Omental fat pad (tissue), 4 donors: ENCODE results near the gene MICAL2. TPM values are rescaled to one million over a fixed set of nuclear protein-coding genes. Genes with fewer than 3 reads are reported as not detected.

Source experiments
- ATAC-seq: fragments of 150-250 bp; one replicate; pipeline ENCODE4 v1.9.1; 2016; ENCODE audit warnings: mild to moderate bottlenecking, moderate library complexity; ENCODE audit not compliant: low FRiP score
- DNase-seq: peaks from one replicate; pipeline ENCODE4 v3.0.0-alpha.2; 2019; ENCODE audit warnings: low spot score
- total RNA-seq, 4 donors: library from RNA; depleted of rRNA; stranded (reverse); fragments of >200 nt; gene quantifications; one replicate each; pipeline ENCODE4 v1.1.0, GENCODE V29; 2016
- TF ChIP-seq, protein P1 (sequence below), 3 donors: fragments of 450-650 bp; IDR thresholded peaks; one replicate each; pipeline ENCODE4 v1.5.1; 2016 to 2017; ENCODE audit warnings: antibody characterized with exemption in 3 of 3, mild to moderate bottlenecking in 3 of 3, moderate library complexity in 2 of 3

MICAL2 gene
- total RNA-seq, 4 donors from 2014 or later: 34.3 to 143 (median 57.0) TPM

DNA sequence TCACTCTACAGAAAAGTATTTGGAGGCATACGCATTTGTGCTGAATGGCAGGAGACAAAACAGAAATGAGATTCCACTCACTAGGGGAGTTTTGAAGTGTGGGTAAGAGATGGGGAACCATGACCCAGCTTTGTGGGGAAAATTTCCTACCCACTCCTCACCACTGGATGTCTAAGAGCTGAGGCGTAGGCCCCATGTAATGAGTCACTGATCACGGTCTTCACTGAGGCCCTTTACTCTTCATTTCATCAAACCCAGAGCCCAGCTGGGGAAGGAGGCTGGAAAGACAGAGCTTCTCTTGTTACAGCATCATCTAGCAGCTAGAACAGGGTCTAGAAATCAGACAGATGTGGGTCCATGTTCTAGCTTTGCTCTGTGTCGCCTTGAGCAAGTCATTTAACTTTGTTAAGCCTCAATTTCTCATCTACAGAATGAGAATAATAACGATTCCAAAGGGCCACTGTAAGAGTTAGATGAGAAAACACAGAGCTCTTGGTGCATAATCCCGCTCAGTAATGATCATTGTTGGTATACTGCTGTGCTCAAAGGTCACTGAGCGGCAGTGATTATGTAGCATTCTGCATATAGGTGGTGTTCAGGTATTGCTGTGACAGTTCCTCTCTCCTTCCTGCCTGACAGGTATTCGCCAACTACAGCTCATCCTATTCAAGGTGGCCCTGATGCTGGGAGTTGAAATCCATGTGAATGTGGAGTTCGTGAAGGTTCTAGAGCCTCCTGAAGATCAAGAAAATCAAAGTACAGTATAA, 97.2 kb downstream of the MICAL2 start:
- ATAC-seq (peak; percentile 40), DNase-seq (no peak)
- TF ChIP-seq, protein P1, sequence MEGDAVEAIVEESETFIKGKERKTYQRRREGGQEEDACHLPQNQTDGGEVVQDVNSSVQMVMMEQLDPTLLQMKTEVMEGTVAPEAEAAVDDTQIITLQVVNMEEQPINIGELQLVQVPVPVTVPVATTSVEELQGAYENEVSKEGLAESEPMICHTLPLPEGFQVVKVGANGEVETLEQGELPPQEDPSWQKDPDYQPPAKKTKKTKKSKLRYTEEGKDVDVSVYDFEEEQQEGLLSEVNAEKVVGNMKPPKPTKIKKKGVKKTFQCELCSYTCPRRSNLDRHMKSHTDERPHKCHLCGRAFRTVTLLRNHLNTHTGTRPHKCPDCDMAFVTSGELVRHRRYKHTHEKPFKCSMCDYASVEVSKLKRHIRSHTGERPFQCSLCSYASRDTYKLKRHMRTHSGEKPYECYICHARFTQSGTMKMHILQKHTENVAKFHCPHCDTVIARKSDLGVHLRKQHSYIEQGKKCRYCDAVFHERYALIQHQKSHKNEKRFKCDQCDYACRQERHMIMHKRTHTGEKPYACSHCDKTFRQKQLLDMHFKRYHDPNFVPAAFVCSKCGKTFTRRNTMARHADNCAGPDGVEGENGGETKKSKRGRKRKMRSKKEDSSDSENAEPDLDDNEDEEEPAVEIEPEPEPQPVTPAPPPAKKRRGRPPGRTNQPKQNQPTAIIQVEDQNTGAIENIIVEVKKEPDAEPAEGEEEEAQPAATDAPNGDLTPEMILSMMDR (IDR thresholded peaks at IDR 0.05): no peak

DNA sequence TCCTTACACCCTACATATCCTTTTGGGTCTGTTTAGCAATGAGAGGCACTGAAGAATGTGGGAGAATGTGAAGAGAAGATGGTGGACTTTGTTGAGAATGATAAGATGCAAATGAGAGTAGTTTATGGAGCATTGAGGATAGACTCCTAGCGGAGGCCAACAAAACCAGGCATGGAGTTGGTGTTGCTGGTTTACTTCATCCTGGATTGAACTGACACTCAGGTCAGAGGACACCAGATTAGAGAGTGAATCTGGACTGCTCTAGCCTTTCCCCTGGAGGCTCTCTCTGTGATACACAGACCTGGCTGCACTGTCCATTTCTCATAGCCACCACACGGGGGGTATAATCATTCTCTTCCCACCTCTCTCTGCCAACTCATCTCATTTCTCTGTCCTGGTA, 98.7 kb downstream of the MICAL2 start:
- DNase-seq (no peak), ATAC-seq (no peak)
- TF ChIP-seq, protein P1 (IDR thresholded peaks at IDR 0.05): no peak

DNA sequence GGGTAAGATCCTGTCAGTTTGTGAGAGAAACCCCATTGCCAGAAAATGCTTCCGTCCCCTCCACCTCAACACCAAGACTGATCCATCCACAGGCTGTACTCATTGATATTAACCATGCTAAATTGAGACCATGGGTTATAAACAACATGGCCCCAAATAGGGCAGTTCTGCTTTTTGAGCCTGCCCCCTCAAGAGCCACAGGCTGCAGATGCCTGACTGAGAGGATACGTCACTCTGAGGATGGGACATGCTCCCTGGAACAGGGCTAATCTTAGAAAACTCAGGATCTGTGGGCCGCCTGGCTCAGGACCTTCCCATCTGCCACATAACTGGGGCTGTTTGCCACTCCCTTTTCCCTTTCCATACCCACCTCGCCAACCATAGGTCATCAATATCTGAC, 99.8 kb downstream of the MICAL2 start:
- ATAC-seq: no peak
- DNase-seq: no peak

DNA sequence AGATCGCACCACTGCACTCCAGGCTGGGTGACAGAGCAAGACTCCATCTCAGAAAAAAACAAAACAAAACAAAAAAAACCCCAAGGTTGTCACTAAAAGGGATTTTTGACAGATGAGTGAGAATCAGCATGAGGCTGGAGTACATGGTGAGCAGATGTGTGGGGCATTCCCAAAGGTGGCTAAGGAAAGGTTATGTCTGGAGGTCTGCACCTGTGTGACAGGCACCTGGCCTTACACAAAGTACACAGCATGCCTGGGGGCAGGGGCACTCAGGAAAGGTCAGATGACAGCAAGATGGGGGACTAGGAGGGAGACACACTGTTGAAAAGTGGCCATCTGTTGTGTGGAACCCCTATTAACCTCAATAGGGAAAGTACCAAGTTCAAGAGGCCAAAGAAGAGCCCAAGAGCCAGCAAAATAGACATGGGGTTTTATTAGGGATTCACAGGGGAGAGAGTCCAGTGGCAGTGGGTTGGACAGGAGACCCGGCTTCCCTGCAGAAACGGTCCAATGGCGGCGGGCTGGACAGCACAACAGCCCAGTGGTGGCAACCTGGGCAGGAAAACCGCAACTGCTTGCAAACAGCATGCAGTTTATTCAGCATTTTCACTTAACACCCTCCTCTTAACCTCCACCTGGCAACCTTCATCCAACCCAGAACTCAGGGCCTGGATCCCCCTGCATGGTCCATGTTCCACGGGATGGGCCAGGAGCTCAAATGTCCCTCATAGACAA, 101.1 kb downstream of the MICAL2 start:
- no peak for DNase-seq
- no peak for ATAC-seq
- TF ChIP-seq, protein P1 (IDR thresholded peaks at IDR 0.05): no peak

More for the DNA sequence above, 99.8 kb downstream of the MICAL2 start:
- TF ChIP-seq, protein P1 (IDR thresholded peaks at IDR 0.05): no peak

DNA sequence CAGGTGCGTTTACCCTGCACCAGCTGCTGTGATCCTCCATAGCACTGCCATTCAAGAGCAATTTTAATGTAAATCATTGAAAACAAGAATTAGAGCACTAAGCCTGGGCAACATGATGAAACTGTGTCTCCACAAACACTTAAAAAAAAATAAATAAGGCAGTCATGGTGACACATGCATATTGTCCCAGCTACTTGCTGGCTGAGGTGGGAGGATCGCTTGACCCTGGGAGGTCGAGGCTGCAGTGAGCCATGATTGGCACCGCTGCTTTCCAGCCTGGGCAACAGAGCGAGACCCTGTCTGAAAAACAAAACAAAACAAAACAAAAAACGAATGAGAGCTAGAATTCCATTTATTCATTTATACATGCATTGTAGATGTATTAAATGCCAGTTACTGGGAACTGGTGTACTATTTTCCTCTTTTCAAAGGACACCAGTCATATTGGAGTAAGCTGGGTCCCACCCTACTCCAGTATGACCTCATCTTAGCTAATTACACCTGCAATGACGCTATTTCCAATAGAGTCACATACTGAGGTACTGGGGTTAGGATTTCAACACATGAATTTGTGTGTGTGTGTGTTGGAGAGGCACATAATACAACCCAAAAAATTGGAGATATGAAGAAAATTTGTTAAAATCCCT, 101.9 kb downstream of the MICAL2 start:
- TF ChIP-seq, protein P1 (IDR thresholded peaks at IDR 0.05): no peak
- ATAC-seq: no peak

DNA sequence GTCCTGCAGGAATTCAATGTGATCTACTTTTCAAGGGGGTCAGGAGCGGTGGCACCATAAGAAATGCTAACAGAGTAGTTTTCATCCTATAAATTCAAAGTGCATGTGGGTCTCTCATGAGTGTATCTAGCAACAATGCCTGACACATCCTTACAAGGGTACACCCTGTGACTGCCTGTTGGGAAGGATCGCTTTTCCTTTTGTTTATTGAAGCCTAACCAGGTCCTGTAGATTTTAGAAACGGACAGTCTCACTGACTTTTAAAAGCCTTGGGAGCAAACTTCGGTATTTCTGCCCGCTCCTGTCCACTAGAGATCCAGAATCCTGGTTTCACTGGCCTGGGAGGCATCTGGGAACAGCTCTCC, 102.4 kb downstream of the MICAL2 start:
- TF ChIP-seq, protein P1 (IDR thresholded peaks at IDR 0.05): no peak
- DNase-seq: no peak
- no peak for ATAC-seq

More for the DNA sequence above, 101.9 kb downstream of the MICAL2 start:
- no peak for DNase-seq
